ENCODE results near the gene RGS2. TPM values are rescaled to one million over a fixed set of nuclear protein-coding genes. Genes with fewer than 3 reads are reported as not detected.

The RGS2 gene
- total and polyA plus RNA-seq, 5 donors from 2014 or later: 19.7 to 156 (median 29.5) TPM

GRCh38 chr1:192784397-192784796 lies 24.4 kb upstream of the RGS2 start:
- Histone ChIP-seq H3K9me3 (ENCODE audit: control insufficient read depth in 2 of 2, low read length in 2 of 2) (no peaks in the 10 kb centered on the region), H3K27me3 (ENCODE audit: control insufficient read depth, insufficient read depth, low read length) (peaks cover 5% of the 10 kb centered on the region), H3K36me3 (ENCODE audit: control insufficient read depth, insufficient read depth, low read length) (no peaks in the 10 kb centered on the region), H3K27ac (ENCODE audit: insufficient read depth, low read length, poor library complexity, severe bottlenecking) (no peak overlapping the region), H3K4me3 (ENCODE audit: low read depth, low read length) (no peak overlapping the region), H3K4me1 (ENCODE audit: control insufficient read depth, insufficient read depth, low read length, poor library complexity, severe bottlenecking) (no peaks in the 10 kb centered on the region)
- Mint-ChIP-seq H3K9me3 (peaks cover 0 to 2% (median 0%) of the 10 kb centered on the region in 7 donors), H3K27ac (no peak overlapping the region), H3K27me3 (peaks cover 25% of the 10 kb centered on the region), H3K4me1 (no peaks in the 10 kb centered on the region), H3K4me3 (no peak overlapping the region), H3K36me3 (no peaks in the 10 kb centered on the region)
- DNase-seq (no peak), ATAC-seq (ENCODE audit: low read depth in 2 of 2) (no peak)

GRCh38 chr1:192786576-192786975 lies 22.3 kb upstream of the RGS2 start:
- no peak overlapping the region for H3K27ac ChIP-seq (ENCODE audit: insufficient read depth, low read length, poor library complexity, severe bottlenecking)
- DNase-seq: no peak
- no peak overlapping the region for H3K4me3 Mint-ChIP-seq
- H3K27ac Mint-ChIP-seq: no peak overlapping the region
- no peaks in the 10 kb centered on the region for H3K36me3 Mint-ChIP-seq
- H3K4me1 ChIP-seq (ENCODE audit: control insufficient read depth, insufficient read depth, low read length, poor library complexity, severe bottlenecking): no peaks in the 10 kb centered on the region
- H3K36me3 ChIP-seq (ENCODE audit: control insufficient read depth, insufficient read depth, low read length): no peaks in the 10 kb centered on the region
- H3K4me1 Mint-ChIP-seq: no peaks in the 10 kb centered on the region
- H3K4me3 ChIP-seq (ENCODE audit: low read depth, low read length): no peak overlapping the region
- H3K27me3 ChIP-seq (ENCODE audit: control insufficient read depth, insufficient read depth, low read length): peaks cover 5% of the 10 kb centered on the region
- peaks cover 0 to 1% (median 0%) of the 10 kb centered on the region in 7 donors for H3K9me3 Mint-ChIP-seq
- no peak for ATAC-seq (ENCODE audit: low read depth in 2 of 2)
- peaks cover 14% of the 10 kb centered on the region for H3K27me3 Mint-ChIP-seq
- H3K9me3 ChIP-seq (ENCODE audit: control insufficient read depth in 2 of 2, low read length in 2 of 2): no peaks in the 10 kb centered on the region

- H3K36me3 ChIP-seq (ENCODE audit: control insufficient read depth, insufficient read depth, low read length): no peaks in the 10 kb centered on the region
- H3K4me1 ChIP-seq (ENCODE audit: control insufficient read depth, insufficient read depth, low read length, poor library complexity, severe bottlenecking): no peaks in the 10 kb centered on the region
- no peak for ATAC-seq (ENCODE audit: low read depth in 2 of 2)
Measured at GRCh38 chr1:192787914-192788585, 20.8 kb upstream of the RGS2 start.

GRCh38 chr1:192789871-192790270 lies 19.0 kb upstream of the RGS2 start:
- no peaks in the 10 kb centered on the region for H3K4me1 ChIP-seq (ENCODE audit: control insufficient read depth, insufficient read depth, low read length, poor library complexity, severe bottlenecking)
- H3K27me3 ChIP-seq (ENCODE audit: control insufficient read depth, insufficient read depth, low read length): peaks cover 4% of the 10 kb centered on the region
- Mint-ChIP-seq H3K4me1 (no peaks in the 10 kb centered on the region), H3K36me3 (no peaks in the 10 kb centered on the region), H3K9me3 (no peaks in the 10 kb centered on the region), H3K4me3 (no peak overlapping the region), H3K27me3 (peaks cover 6% of the 10 kb centered on the region), H3K27ac (no peak overlapping the region)
- H3K27ac ChIP-seq (ENCODE audit: insufficient read depth, low read length, poor library complexity, severe bottlenecking): no peak overlapping the region
- H3K4me3 ChIP-seq (ENCODE audit: low read depth, low read length): no peak overlapping the region
- H3K9me3 ChIP-seq (ENCODE audit: control insufficient read depth in 2 of 2, low read length in 2 of 2): no peaks in the 10 kb centered on the region
- no peaks in the 10 kb centered on the region for H3K36me3 ChIP-seq (ENCODE audit: control insufficient read depth, insufficient read depth, low read length)
- ATAC-seq (ENCODE audit: low read depth in 2 of 2) (no peak), DNase-seq (no peak)

More at GRCh38 chr1:192787914-192788585, 20.8 kb upstream of the RGS2 start:
- Histone ChIP-seq H3K27me3 (ENCODE audit: control insufficient read depth, insufficient read depth, low read length) (peaks cover 5% of the 10 kb centered on the region), H3K4me3 (ENCODE audit: low read depth, low read length) (no peak overlapping the region), H3K27ac (ENCODE audit: insufficient read depth, low read length, poor library complexity, severe bottlenecking) (no peak overlapping the region), H3K9me3 (ENCODE audit: control insufficient read depth in 2 of 2, low read length in 2 of 2) (no peaks in the 10 kb centered on the region)
- no peaks in the 10 kb centered on the region for H3K4me1 Mint-ChIP-seq
- peaks cover 6% of the 10 kb centered on the region for H3K27me3 Mint-ChIP-seq
- H3K36me3 Mint-ChIP-seq: no peaks in the 10 kb centered on the region
- no peak overlapping the region for H3K27ac Mint-ChIP-seq
- DNase-seq: no peak
- no peaks in the 10 kb centered on the region for H3K9me3 Mint-ChIP-seq
- no peak overlapping the region for H3K4me3 Mint-ChIP-seq

GRCh38 chr1:192792628-192793027 lies 16.2 kb upstream of the RGS2 start:
- H3K9me3 ChIP-seq (ENCODE audit: control insufficient read depth in 2 of 2, low read length in 2 of 2): no peaks in the 10 kb centered on the region
- H3K4me1 ChIP-seq (ENCODE audit: control insufficient read depth, insufficient read depth, low read length, poor library complexity, severe bottlenecking): no peaks in the 10 kb centered on the region
- no peak for DNase-seq
- H3K27me3 Mint-ChIP-seq: no peaks in the 10 kb centered on the region
- peaks cover 0 to 1% (median 0%) of the 10 kb centered on the region in 7 donors for H3K9me3 Mint-ChIP-seq
- no peak overlapping the region for H3K27ac ChIP-seq (ENCODE audit: insufficient read depth, low read length, poor library complexity, severe bottlenecking)
- H3K4me3 Mint-ChIP-seq: no peak overlapping the region
- H3K27me3 ChIP-seq (ENCODE audit: control insufficient read depth, insufficient read depth, low read length): peaks cover 2% of the 10 kb centered on the region
- ATAC-seq (ENCODE audit: low read depth in 2 of 2): no peak
- H3K4me3 ChIP-seq (ENCODE audit: low read depth, low read length): no peak overlapping the region
- no peaks in the 10 kb centered on the region for H3K36me3 Mint-ChIP-seq
- no peaks in the 10 kb centered on the region for H3K36me3 ChIP-seq (ENCODE audit: control insufficient read depth, insufficient read depth, low read length)
- H3K4me1 Mint-ChIP-seq: no peaks in the 10 kb centered on the region
- H3K27ac Mint-ChIP-seq: no peak overlapping the region

- Mint-ChIP-seq H3K27ac (no peak overlapping the region), H3K36me3 (no peaks in the 10 kb centered on the region), H3K4me3 (no peak overlapping the region), H3K27me3 (no peaks in the 10 kb centered on the region), H3K4me1 (no peaks in the 10 kb centered on the region), H3K9me3 (peaks cover 0 to 1% (median 0%) of the 10 kb centered on the region in 7 donors)
- ATAC-seq (ENCODE audit: low read depth in 2 of 2) (no peak), DNase-seq (no peak)
- no peaks in the 10 kb centered on the region for H3K9me3 ChIP-seq (ENCODE audit: control insufficient read depth in 2 of 2, low read length in 2 of 2)
- no peak overlapping the region for H3K27ac ChIP-seq (ENCODE audit: insufficient read depth, low read length, poor library complexity, severe bottlenecking)
- H3K27me3 ChIP-seq (ENCODE audit: control insufficient read depth, insufficient read depth, low read length): no peaks in the 10 kb centered on the region
- no peaks in the 10 kb centered on the region for H3K36me3 ChIP-seq (ENCODE audit: control insufficient read depth, insufficient read depth, low read length)
- no peaks in the 10 kb centered on the region for H3K4me1 ChIP-seq (ENCODE audit: control insufficient read depth, insufficient read depth, low read length, poor library complexity, severe bottlenecking)
- H3K4me3 ChIP-seq (ENCODE audit: low read depth, low read length): no peak overlapping the region
Measured at GRCh38 chr1:192793983-192794767, 14.7 kb upstream of the RGS2 start.

GRCh38 chr1:192794768-192795035 lies 14.1 kb upstream of the RGS2 start:
- Histone ChIP-seq H3K36me3 (ENCODE audit: control insufficient read depth, insufficient read depth, low read length) (no peaks in the 10 kb centered on the region), H3K27ac (ENCODE audit: insufficient read depth, low read length, poor library complexity, severe bottlenecking) (no peak overlapping the region), H3K27me3 (ENCODE audit: control insufficient read depth, insufficient read depth, low read length) (no peaks in the 10 kb centered on the region), H3K4me1 (ENCODE audit: control insufficient read depth, insufficient read depth, low read length, poor library complexity, severe bottlenecking) (no peaks in the 10 kb centered on the region), H3K9me3 (ENCODE audit: control insufficient read depth in 2 of 2, low read length in 2 of 2) (no peaks in the 10 kb centered on the region), H3K4me3 (ENCODE audit: low read depth, low read length) (no peak overlapping the region)
- Mint-ChIP-seq H3K27me3 (no peaks in the 10 kb centered on the region), H3K9me3 (peaks cover 0 to 1% (median 0%) of the 10 kb centered on the region in 7 donors), H3K4me1 (no peaks in the 10 kb centered on the region), H3K4me3 (no peak overlapping the region), H3K36me3 (no peaks in the 10 kb centered on the region), H3K27ac (no peak overlapping the region)
- DNase-seq: no peak
- ATAC-seq (ENCODE audit: low read depth in 2 of 2): no peak
